ENCODE data around the gene DHX38. TPM values are rescaled to one million over a fixed set of nuclear protein-coding genes. Genes with fewer than 3 reads are reported as not detected.

The DHX38 gene
- total and polyA plus RNA-seq, 2 donors from 2014 or later, result 23.3 to 60.9 TPM

DNA sequence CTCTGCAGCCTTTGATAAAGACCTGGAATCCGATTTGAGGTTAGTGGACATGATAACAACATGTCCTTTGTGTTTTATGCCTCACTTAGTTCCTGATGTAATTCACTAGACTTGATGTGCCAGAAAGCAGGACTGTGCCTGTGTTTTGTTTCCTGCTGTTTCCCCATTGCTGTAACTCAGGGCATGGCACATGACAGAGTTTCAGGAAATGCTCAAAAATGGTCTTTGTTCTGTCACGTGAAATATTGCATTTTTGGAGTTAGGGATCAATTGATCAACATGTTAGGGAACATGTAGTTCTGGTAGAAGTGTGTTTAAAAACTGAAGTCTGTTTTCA lies 32.8 kb downstream of the DHX38 start:
- Histone ChIP-seq H3K9me3 (ENCODE audit: control insufficient read depth in 2 of 3, insufficient read depth in 1 of 3, low read length in 3 of 3) (no peaks in the 10 kb centered on the region), H3K9ac (ENCODE audit: low read length in 3 of 3) (no peak overlapping the region), H3K4me3 (ENCODE audit: low read length in 3 of 3) (no peak overlapping the region), H3K4me1 (ENCODE audit: control insufficient read depth in 2 of 3, insufficient read depth in 2 of 3, low read depth in 1 of 3, low read length in 3 of 3) (peaks cover 0 to 10% (median 6%) of the 10 kb centered on the region in 3 donors), H3K27me3 (ENCODE audit: control insufficient read depth, insufficient read depth, low read length) (no peaks in the 10 kb centered on the region), H3K27ac (ENCODE audit: low read depth in 2 of 2, low read length in 2 of 2) (no peak overlapping the region), H3K36me3 (ENCODE audit: control insufficient read depth in 2 of 3, insufficient read depth in 3 of 3, low read length in 3 of 3) (no peaks in the 10 kb centered on the region)
- DNase-seq, result no peak
- intact Hi-C loops (cut with DNase I), result no loop called here
- TF ChIP-seq, protein P1, sequence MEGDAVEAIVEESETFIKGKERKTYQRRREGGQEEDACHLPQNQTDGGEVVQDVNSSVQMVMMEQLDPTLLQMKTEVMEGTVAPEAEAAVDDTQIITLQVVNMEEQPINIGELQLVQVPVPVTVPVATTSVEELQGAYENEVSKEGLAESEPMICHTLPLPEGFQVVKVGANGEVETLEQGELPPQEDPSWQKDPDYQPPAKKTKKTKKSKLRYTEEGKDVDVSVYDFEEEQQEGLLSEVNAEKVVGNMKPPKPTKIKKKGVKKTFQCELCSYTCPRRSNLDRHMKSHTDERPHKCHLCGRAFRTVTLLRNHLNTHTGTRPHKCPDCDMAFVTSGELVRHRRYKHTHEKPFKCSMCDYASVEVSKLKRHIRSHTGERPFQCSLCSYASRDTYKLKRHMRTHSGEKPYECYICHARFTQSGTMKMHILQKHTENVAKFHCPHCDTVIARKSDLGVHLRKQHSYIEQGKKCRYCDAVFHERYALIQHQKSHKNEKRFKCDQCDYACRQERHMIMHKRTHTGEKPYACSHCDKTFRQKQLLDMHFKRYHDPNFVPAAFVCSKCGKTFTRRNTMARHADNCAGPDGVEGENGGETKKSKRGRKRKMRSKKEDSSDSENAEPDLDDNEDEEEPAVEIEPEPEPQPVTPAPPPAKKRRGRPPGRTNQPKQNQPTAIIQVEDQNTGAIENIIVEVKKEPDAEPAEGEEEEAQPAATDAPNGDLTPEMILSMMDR (IDR thresholded peaks at IDR 0.05; ENCODE audit: borderline replicate concordance, extremely low read depth, insufficient read depth), result no peak
- FAIRE-seq, result no peak

GRCh38 chr16:72128701-72129100 lies 35.1 kb downstream of the DHX38 start:
- DNase-seq (no peak), FAIRE-seq (no peak)
- Histone ChIP-seq H3K9ac (ENCODE audit: low read length in 3 of 3) (no peak overlapping the region), H3K36me3 (ENCODE audit: control insufficient read depth in 2 of 3, insufficient read depth in 3 of 3, low read length in 3 of 3) (no peaks in the 10 kb centered on the region), H3K27ac (ENCODE audit: low read depth in 2 of 2, low read length in 2 of 2) (no peak overlapping the region), H3K27me3 (ENCODE audit: control insufficient read depth, insufficient read depth, low read length) (no peaks in the 10 kb centered on the region), H3K4me3 (ENCODE audit: low read length in 3 of 3) (no peak overlapping the region), H3K9me3 (ENCODE audit: control insufficient read depth in 2 of 3, insufficient read depth in 1 of 3, low read length in 3 of 3) (no peaks in the 10 kb centered on the region), H3K4me1 (ENCODE audit: control insufficient read depth in 2 of 3, insufficient read depth in 2 of 3, low read depth in 1 of 3, low read length in 3 of 3) (peaks cover 0 to 10% (median 6%) of the 10 kb centered on the region in 3 donors)
- TF ChIP-seq, protein P1 (IDR thresholded peaks at IDR 0.05; ENCODE audit: borderline replicate concordance, extremely low read depth, insufficient read depth), result no peak
- intact Hi-C loops (cut with DNase I), result no loop called here

DNA sequence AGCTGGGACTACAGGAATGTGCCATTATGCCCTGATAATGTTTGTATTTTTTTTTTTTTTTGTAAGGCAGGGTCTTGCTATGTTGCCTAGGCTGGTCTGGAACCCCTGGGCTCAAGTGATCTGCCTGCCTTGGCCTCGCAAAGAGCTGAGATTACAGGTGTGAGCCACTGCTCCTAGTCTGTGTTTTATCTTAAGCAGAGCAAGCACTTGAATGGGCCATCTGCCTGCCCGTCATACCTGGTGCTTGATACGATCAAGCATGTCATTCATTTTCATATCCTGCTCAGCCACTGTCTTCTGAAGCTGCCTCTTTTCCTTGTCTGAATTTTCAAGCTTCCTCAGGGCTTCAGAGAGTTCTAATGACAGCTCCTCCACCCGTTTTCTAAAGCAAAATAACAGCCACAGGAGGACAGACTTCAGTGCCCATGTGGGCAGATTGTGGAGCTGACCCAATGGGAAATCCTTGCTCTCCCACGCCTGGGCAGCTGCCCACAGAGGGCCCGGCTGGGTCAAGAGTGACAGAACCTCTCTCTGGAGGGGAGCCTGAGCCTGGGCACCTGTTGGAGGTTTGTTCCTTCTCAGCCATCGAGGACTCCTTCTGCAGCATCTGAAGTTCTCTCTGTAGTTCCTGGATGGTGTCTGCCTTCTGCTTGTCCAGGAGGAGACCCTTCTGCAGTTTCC lies 36.5 kb downstream of the DHX38 start:
- intact Hi-C loops (cut with DNase I), result no loop called here
- Histone ChIP-seq H3K4me1 (ENCODE audit: control insufficient read depth in 2 of 3, insufficient read depth in 2 of 3, low read depth in 1 of 3, low read length in 3 of 3) (peaks cover 0 to 4% (median 3%) of the 10 kb centered on the region in 3 donors), H3K36me3 (ENCODE audit: control insufficient read depth in 2 of 3, insufficient read depth in 3 of 3, low read length in 3 of 3) (no peaks in the 10 kb centered on the region), H3K27ac (ENCODE audit: low read depth in 2 of 2, low read length in 2 of 2) (no peak overlapping the region), H3K27me3 (ENCODE audit: control insufficient read depth, insufficient read depth, low read length) (no peaks in the 10 kb centered on the region), H3K4me3 (ENCODE audit: low read length in 3 of 3) (no peak overlapping the region), H3K9ac (ENCODE audit: low read length in 3 of 3) (no peak overlapping the region), H3K9me3 (ENCODE audit: control insufficient read depth in 2 of 3, insufficient read depth in 1 of 3, low read length in 3 of 3) (no peaks in the 10 kb centered on the region)
- DNase-seq (no peak), FAIRE-seq (no peak)
- TF ChIP-seq, protein P1 (IDR thresholded peaks at IDR 0.05; ENCODE audit: borderline replicate concordance, extremely low read depth, insufficient read depth), result no peak

DNA sequence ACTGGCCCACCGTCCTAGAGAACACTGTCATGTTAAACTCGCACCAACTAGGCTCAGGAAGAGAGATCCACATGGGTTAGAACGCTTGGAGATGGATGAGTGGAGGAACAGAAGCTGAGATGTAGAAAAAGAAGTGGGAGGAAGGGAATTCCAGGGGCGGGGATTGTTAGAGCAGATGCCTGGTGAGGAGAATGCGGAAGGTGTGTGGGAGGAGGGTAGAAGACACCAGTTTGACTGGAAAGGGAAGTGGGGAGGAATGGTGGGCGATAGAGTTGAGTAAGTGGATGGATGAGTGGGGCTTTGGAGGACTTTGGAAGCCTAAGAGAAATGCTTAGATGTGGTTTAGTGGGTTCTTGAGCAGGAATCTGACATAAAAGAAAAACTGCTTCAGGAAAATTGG lies 37.4 kb downstream of the DHX38 start:
- Histone ChIP-seq H3K4me1 (ENCODE audit: control insufficient read depth in 2 of 3, insufficient read depth in 2 of 3, low read depth in 1 of 3, low read length in 3 of 3) (no peaks in the 10 kb centered on the region), H3K27ac (ENCODE audit: low read depth in 2 of 2, low read length in 2 of 2) (no peak overlapping the region), H3K27me3 (ENCODE audit: control insufficient read depth, insufficient read depth, low read length) (no peaks in the 10 kb centered on the region), H3K36me3 (ENCODE audit: control insufficient read depth in 2 of 3, insufficient read depth in 3 of 3, low read length in 3 of 3) (no peaks in the 10 kb centered on the region), H3K9ac (ENCODE audit: low read length in 3 of 3) (no peak overlapping the region), H3K4me3 (ENCODE audit: low read length in 3 of 3) (no peak overlapping the region), H3K9me3 (ENCODE audit: control insufficient read depth in 2 of 3, insufficient read depth in 1 of 3, low read length in 3 of 3) (no peaks in the 10 kb centered on the region)
- TF ChIP-seq, protein P1 (IDR thresholded peaks at IDR 0.05; ENCODE audit: borderline replicate concordance, extremely low read depth, insufficient read depth), result no peak
- intact Hi-C loops (cut with DNase I), result no loop called here
- FAIRE-seq, result no peak
- DNase-seq, result peak in 1 of 5 donors; percentile 10

Data from kidney (tissue), 14 donors.